Measurements from ENCODE around the gene SPG11. TPM values are rescaled to one million over a fixed set of nuclear protein-coding genes. Genes with fewer than 3 reads are reported as not detected.
A peak's percentile ranks its signal among the peaks of the same experiment; 100 is the strongest.

SPG11 gene
- total and polyA plus RNA-seq, 2 donors from 2014 or later: 35.3 to 100 TPM

- FAIRE-seq (no peak), DNase-seq (no peak)
- H3K9me3 ChIP-seq (ENCODE audit: control insufficient read depth in 2 of 3, insufficient read depth in 1 of 3, low read length in 3 of 3): no peaks in the 10 kb centered on the region
- H3K27me3 ChIP-seq (ENCODE audit: control insufficient read depth, insufficient read depth, low read length): no peaks in the 10 kb centered on the region
- no peaks in the 10 kb centered on the region for H3K4me1 ChIP-seq (ENCODE audit: control insufficient read depth in 2 of 3, insufficient read depth in 2 of 3, low read depth in 1 of 3, low read length in 3 of 3)
- intact Hi-C loops (cut with DNase I): no loop called here
- H3K36me3 ChIP-seq (ENCODE audit: control insufficient read depth in 2 of 3, insufficient read depth in 3 of 3, low read length in 3 of 3): peaks cover under 1 to 16% (median 5%) of the 10 kb centered on the region in 3 donors
- no peak overlapping the region for H3K27ac ChIP-seq (ENCODE audit: low read depth in 2 of 2, low read length in 2 of 2)
- TF ChIP-seq CTCF (IDR thresholded peaks at IDR 0.05; ENCODE audit: borderline replicate concordance, extremely low read depth, insufficient read depth): no peak
- H3K9ac ChIP-seq (ENCODE audit: low read length in 3 of 3): no peak overlapping the region
- H3K4me3 ChIP-seq (ENCODE audit: low read length in 3 of 3): no peak overlapping the region
These were observed 40.3 kb downstream of the SPG11 start for GRCh38 chr15:44623178-44623577.

- TF ChIP-seq CTCF (IDR thresholded peaks at IDR 0.05; ENCODE audit: borderline replicate concordance, extremely low read depth, insufficient read depth): no peak
- intact Hi-C loops (cut with DNase I): no loop called here
- H3K27me3 ChIP-seq (ENCODE audit: control insufficient read depth, insufficient read depth, low read length): no peaks in the 10 kb centered on the region
- H3K9me3 ChIP-seq (ENCODE audit: control insufficient read depth in 2 of 3, insufficient read depth in 1 of 3, low read length in 3 of 3): no peaks in the 10 kb centered on the region
- H3K9ac ChIP-seq (ENCODE audit: low read length in 3 of 3): no peak overlapping the region
- H3K4me3 ChIP-seq (ENCODE audit: low read length in 3 of 3): no peak overlapping the region
- FAIRE-seq: no peak
- H3K4me1 ChIP-seq (ENCODE audit: control insufficient read depth in 2 of 3, insufficient read depth in 2 of 3, low read depth in 1 of 3, low read length in 3 of 3): no peaks in the 10 kb centered on the region
- H3K36me3 ChIP-seq (ENCODE audit: control insufficient read depth in 2 of 3, insufficient read depth in 3 of 3, low read length in 3 of 3): peaks cover 0 to 20% (median 2%) of the 10 kb centered on the region in 3 donors
- peak in 2 of 5 donors; percentile 8 to 19 for DNase-seq
- no peak overlapping the region for H3K27ac ChIP-seq (ENCODE audit: low read depth in 2 of 2, low read length in 2 of 2)
These were observed 43.4 kb downstream of the SPG11 start for GRCh38 chr15:44620081-44620480.

- Histone ChIP-seq H3K4me3 (ENCODE audit: low read length in 3 of 3) (no peak overlapping the region), H3K4me1 (ENCODE audit: control insufficient read depth in 2 of 3, insufficient read depth in 2 of 3, low read depth in 1 of 3, low read length in 3 of 3) (no peaks in the 10 kb centered on the region), H3K9me3 (ENCODE audit: control insufficient read depth in 2 of 3, insufficient read depth in 1 of 3, low read length in 3 of 3) (no peaks in the 10 kb centered on the region), H3K36me3 (ENCODE audit: control insufficient read depth in 2 of 3, insufficient read depth in 3 of 3, low read length in 3 of 3) (peaks cover 0 to 31% (median 15%) of the 10 kb centered on the region in 3 donors), H3K27ac (ENCODE audit: low read depth in 2 of 2, low read length in 2 of 2) (no peak overlapping the region), H3K27me3 (ENCODE audit: control insufficient read depth, insufficient read depth, low read length) (no peaks in the 10 kb centered on the region), H3K9ac (ENCODE audit: low read length in 3 of 3) (no peak overlapping the region)
- FAIRE-seq (no peak), DNase-seq (no peak)
- intact Hi-C loops (cut with DNase I): no loop called here
- no peak for TF ChIP-seq CTCF (IDR thresholded peaks at IDR 0.05; ENCODE audit: borderline replicate concordance, extremely low read depth, insufficient read depth)
These were observed 46.5 kb downstream of the SPG11 start for GRCh38 chr15:44616974-44617373.

- intact Hi-C loops (cut with DNase I): no loop called here
- no peak for TF ChIP-seq CTCF (IDR thresholded peaks at IDR 0.05; ENCODE audit: borderline replicate concordance, extremely low read depth, insufficient read depth)
- Histone ChIP-seq H3K27ac (ENCODE audit: low read depth in 2 of 2, low read length in 2 of 2) (no peak overlapping the region), H3K4me3 (ENCODE audit: low read length in 3 of 3) (no peak overlapping the region), H3K4me1 (ENCODE audit: control insufficient read depth in 2 of 3, insufficient read depth in 2 of 3, low read depth in 1 of 3, low read length in 3 of 3) (no peaks in the 10 kb centered on the region), H3K36me3 (ENCODE audit: control insufficient read depth in 2 of 3, insufficient read depth in 3 of 3, low read length in 3 of 3) (peaks cover 2 to 37% (median 16%) of the 10 kb centered on the region in 3 donors), H3K9ac (ENCODE audit: low read length in 3 of 3) (no peak overlapping the region), H3K9me3 (ENCODE audit: control insufficient read depth in 2 of 3, insufficient read depth in 1 of 3, low read length in 3 of 3) (no peaks in the 10 kb centered on the region), H3K27me3 (ENCODE audit: control insufficient read depth, insufficient read depth, low read length) (no peaks in the 10 kb centered on the region)
- FAIRE-seq (no peak), DNase-seq (no peak)
These were observed 56.7 kb downstream of the SPG11 start for GRCh38 chr15:44606740-44607139.
